HCT116 (cell line): ENCODE results near the gene TACR2. TPM values are rescaled to one million over a fixed set of nuclear protein-coding genes. Genes with fewer than 3 reads are reported as not detected.

Experiments
- ATAC-seq: fragments of 200-7000 bp; cut with Tn5 transposase; 2 replicates; pipeline ENCODE4 v1.9.1; 2020; ENCODE audit warnings: mild to moderate bottlenecking, moderate library complexity
- BruUV-seq: library from RNA; stranded (reverse); fragments of 400-500 nt; replicated peaks from 2 replicates; lab custom pipeline; 2021; lab: Mats Ljungman, UMichigan
- CTCF ChIA-PET: fragments of 300-600 bp; sonication (Branson Sonifier 250); formaldehyde crosslinking; loops from one replicate; lab custom pipeline; 2021; ENCODE audit warnings: antibody characterized with exemption; lab: Charles Lee
- POLR2A ChIA-PET: fragments of 300-600, 350-600 bp; sonication (Branson Sonifier 250); formaldehyde crosslinking; loops from one replicate; lab custom pipeline; 2021; ENCODE audit warnings: antibody characterized with exemption; lab: Charles Lee
- RAD21 ChIA-PET, 2 experiments: fragments of 300-600 bp; sonication (Branson Sonifier 250); formaldehyde crosslinking; loops; one replicate each; lab custom pipeline; 2023; ENCODE audit warnings: low total read pairs in 2 of 2; ENCODE audit not compliant: uncharacterized antibody in 2 of 2, unreplicated experiment in 2 of 2, low non-redundant PET in 1 of 2; lab: Charles Lee
- DNase-seq: peaks from one replicate; pipeline ENCODE4 v3.0.0-alpha.2; 2010; ENCODE audit warnings: low read depth, low spot score
- H2AFZ ChIP-seq: fragments of 200-600 bp; shearing (Covaris generic), sonication (generic); 2 replicates; pipeline ENCODE4 v1.6.1; 2017; ENCODE audit warnings: low read depth, mixed run types, mixed read lengths, antibody characterized with exemption, low read length; ENCODE audit not compliant: poor library complexity, severe bottlenecking
- H3K27ac ChIP-seq: 2 replicates; pipeline ENCODE4 v1.5.1; 2012; ENCODE audit warnings: low read depth, low read length
- H3K27me3 ChIP-seq: fragments of 200-600 bp; sonication (generic); 2 replicates; pipeline ENCODE4 v1.6.1; 2016; ENCODE audit warnings: mixed run types, low read length, mixed read lengths; ENCODE audit not compliant: insufficient read depth
- H3K36me3 ChIP-seq, 2 experiments: fragments of 200-500 bp in 1 of 2; fragments of 200-600 bp in 1 of 2; sonication (Bioruptor generic) in 1 of 2; sonication (generic) in 1 of 2; 2 replicates each; pipeline versions ENCODE4 v1.5.1 to v1.6.1; 2014 to 2016; ENCODE audit warnings: low read length in 2 of 2, inconsistent platforms in 1 of 2, mixed read lengths in 1 of 2, mixed run types in 1 of 2; ENCODE audit not compliant: insufficient read depth in 2 of 2, control insufficient read depth in 1 of 2
- H3K4me1 ChIP-seq, 2 experiments: fragments of 200-600 bp in 1 of 2; sonication (generic) in 1 of 2; 2 replicates each; pipeline versions ENCODE4 v1.5.1 to v1.6.1; 2012 to 2017; ENCODE audit warnings: low read length in 2 of 2, inconsistent platforms in 1 of 2, mild to moderate bottlenecking in 1 of 2, mixed read lengths in 1 of 2, mixed run types in 1 of 2, moderate library complexity in 1 of 2; ENCODE audit not compliant: insufficient read depth in 2 of 2, control insufficient read depth in 1 of 2
- H3K4me2 ChIP-seq: fragments of 200-600 bp; sonication (generic); 2 replicates; pipeline ENCODE4 v1.6.1; 2017; ENCODE audit warnings: mixed run types, low read length, mixed read lengths
- H3K4me3 ChIP-seq, 2 experiments: fragments of 200-600 bp in 1 of 2; sonication (generic) in 1 of 2; replicated peaks in 1 of 2; 2 replicates each; pipeline ENCODE4 v1.5.1; 2011 to 2016; ENCODE audit warnings: low read length in 2 of 2, control low read depth in 1 of 2, low read depth in 1 of 2, mild to moderate bottlenecking in 1 of 2, mixed read lengths in 1 of 2, mixed run types in 1 of 2
- H3K79me2 ChIP-seq: fragments of 200-600 bp; sonication (generic); 2 replicates; pipeline ENCODE4 v1.6.1; 2017; ENCODE audit warnings: mild to moderate bottlenecking, mixed run types, low read length, moderate library complexity, mixed read lengths; ENCODE audit not compliant: insufficient read depth
- H3K9ac ChIP-seq: fragments of 200-600 bp; sonication (generic); 2 replicates; pipeline ENCODE4 v1.6.1; 2016; ENCODE audit warnings: low read length, mixed read lengths
- H3K9me2 ChIP-seq: fragments of 200-600 bp; sonication (generic), shearing (Covaris generic); 2 replicates; pipeline ENCODE4 v1.6.1; 2017; ENCODE audit warnings: mixed run types, mild to moderate bottlenecking, moderate library complexity; ENCODE audit not compliant: insufficient read depth
- H3K9me3 ChIP-seq, 2 experiments: fragments of 200-500 bp in 1 of 2; fragments of 200-600 bp in 1 of 2; sonication (Bioruptor generic) in 1 of 2; sonication (generic) in 1 of 2; 2 replicates each; pipeline ENCODE4 v1.6.1; 2014 to 2017; ENCODE audit warnings: low read length in 2 of 2, mixed read lengths in 2 of 2, inconsistent platforms in 1 of 2, low read depth in 1 of 2, mild to moderate bottlenecking in 1 of 2, mixed run types in 1 of 2, moderate library complexity in 1 of 2; ENCODE audit not compliant: control insufficient read depth in 1 of 2, insufficient read depth in 1 of 2
- H4K20me1 ChIP-seq: fragments of 200-600 bp; sonication (generic), shearing (Covaris generic); 2 replicates; pipeline ENCODE4 v1.6.1; 2017; ENCODE audit warnings: mixed run types, mild to moderate bottlenecking, moderate library complexity; ENCODE audit not compliant: insufficient read depth
- ATF3 ChIP-seq: IDR thresholded peaks from 2 replicates; pipeline ENCODE4 v1.6.1; 2012
- CBX3 ChIP-seq: IDR thresholded peaks from 2 replicates; pipeline ENCODE4 v1.6.1; 2012; ENCODE audit warnings: low read depth
- CEBPB ChIP-seq: IDR thresholded peaks from 2 replicates; pipeline ENCODE4 v1.6.1; 2012; ENCODE audit warnings: low read depth
- CTCF ChIP-seq, 3 experiments: fragments of 200-600 bp in 1 of 3; sonication (generic) in 1 of 3; IDR thresholded peaks in 2 of 3; conservative IDR thresholded peaks in 1 of 3; 2 replicates each; pipeline ENCODE4 v1.5.1; 2012 to 2017; ENCODE audit warnings: low read depth in 2 of 3, low read length in 2 of 3, antibody characterized with exemption in 1 of 3, borderline replicate concordance in 1 of 3, control low read depth in 1 of 3, mild to moderate bottlenecking in 1 of 3, mixed read lengths in 1 of 3, mixed run types in 1 of 3, moderate library complexity in 1 of 3; ENCODE audit not compliant: insufficient read depth in 1 of 3
- EZH2 ChIP-seq: fragments of 200-600 bp; sonication (generic); IDR thresholded peaks from 2 replicates; pipeline ENCODE4 v1.6.1; 2017; ENCODE audit warnings: antibody characterized with exemption, mixed run types
- JUND ChIP-seq: IDR thresholded peaks from 2 replicates; pipeline ENCODE4 v1.6.1; 2012
- MAX ChIP-seq: IDR thresholded peaks from 2 replicates; pipeline ENCODE4 v1.6.1; 2012
- POLR2A ChIP-seq: IDR thresholded peaks from 2 replicates; pipeline ENCODE4 v1.7.0; 2011; ENCODE audit warnings: borderline replicate concordance; ENCODE audit not compliant: insufficient read depth, insufficient read length; ENCODE audit errors: extremely low read depth
- POLR2AphosphoS5 ChIP-seq: IDR thresholded peaks from 2 replicates; pipeline ENCODE4 v1.6.1; 2011; ENCODE audit warnings: mild to moderate bottlenecking, low read depth, low read length, moderate library complexity
- REST ChIP-seq: IDR thresholded peaks from 2 replicates; pipeline ENCODE4 v1.6.1; 2012; ENCODE audit warnings: low read depth
- SIN3A ChIP-seq: IDR thresholded peaks from 2 replicates; pipeline ENCODE4 v1.6.1; 2012; ENCODE audit warnings: low read depth
- SRF ChIP-seq: IDR thresholded peaks from 2 replicates; pipeline ENCODE4 v1.6.1; 2012; ENCODE audit warnings: low read depth
- TCF7L2 ChIP-seq: IDR thresholded peaks from 2 replicates; pipeline ENCODE4 v1.7.0; 2011; ENCODE audit warnings: borderline replicate concordance, inconsistent platforms; ENCODE audit not compliant: insufficient read depth, insufficient read length; ENCODE audit errors: extremely low read depth
- YY1 ChIP-seq: IDR thresholded peaks from 2 replicates; pipeline ENCODE4 v1.6.1; 2011; ENCODE audit warnings: low read length, low read depth, moderate library complexity, mild to moderate bottlenecking; ENCODE audit not compliant: insufficient replicate concordance; ENCODE audit errors: extremely low read depth
- ZBTB33 ChIP-seq: IDR thresholded peaks from 2 replicates; pipeline ENCODE4 v1.6.1; 2011; ENCODE audit warnings: mild to moderate bottlenecking, low read length, moderate library complexity; ENCODE audit not compliant: insufficient replicate concordance; ENCODE audit errors: extremely low read depth
- intact Hi-C: fragments of 100-400 bp; cut with micrococcal nuclease; formaldehyde crosslinking; loops from 2 replicates; pipeline ENCODE4 v1.10.0; 2022
- total RNA-seq: library from RNA; stranded (reverse); gene quantifications from one replicate; pipeline ENCODE4 v1.2.1, GENCODE V29; 2021; ENCODE audit not compliant: unreplicated experiment

Gene TACR2
- total RNA-seq, 1 experiment from 2014 or later = not detected

- DNase-seq = no peak
- CTCF ChIA-PET = no interaction called here
- BruUV-seq = no TSS peak
- no peaks in the 10 kb centered on the region for H3K36me3 ChIP-seq
- intact Hi-C loops = no loop called here
- H3K4me3 ChIP-seq = no peak overlapping the region
- H2AFZ ChIP-seq = no peak overlapping the region
- no peak for TF ChIP-seq MAX
- TF ChIP-seq YY1 = no peak
- TF ChIP-seq SRF = no peak
- no peak for TF ChIP-seq POLR2A
- TF ChIP-seq EZH2 = no peak
- no peak for TF ChIP-seq ATF3
- TF ChIP-seq CEBPB = no peak
- no peak for TF ChIP-seq SIN3A
- TF ChIP-seq TCF7L2 = no peak
- TF ChIP-seq POLR2AphosphoS5 = no peak
- no peak for TF ChIP-seq REST
- TF ChIP-seq CTCF (IDR thresholded peaks at IDR 0.05 in 2 of 3, conservative IDR thresholded peaks at IDR 0.05 in 1 of 3; ENCODE audit: borderline replicate concordance in 1 of 3, insufficient read depth in 1 of 3, low read depth in 2 of 3, low read length in 2 of 3) = no peak
- TF ChIP-seq JUND = no peak
- no peak for TF ChIP-seq ZBTB33
- TF ChIP-seq CBX3 = no peak
- TF ChIP-seq, all 23 proteins: peak for 0
- ChIA-PET POLR2A (no interaction called here), RAD21 (no interaction called here)
- no peaks in the 10 kb centered on the region for H3K9me3 ChIP-seq
- no peak for ATAC-seq
- no peaks in the 10 kb centered on the region for H4K20me1 ChIP-seq
- H3K79me2 ChIP-seq = no peaks in the 10 kb centered on the region
- no peak overlapping the region for H3K4me2 ChIP-seq
- H3K27me3 ChIP-seq = no peaks in the 10 kb centered on the region
- H3K27ac ChIP-seq = no peak overlapping the region
- H3K9ac ChIP-seq = no peak overlapping the region
- H3K4me1 ChIP-seq = peaks cover 9 to 21% of the 10 kb centered on the region in 2 experiments
- no peaks in the 10 kb centered on the region for H3K9me2 ChIP-seq
These were observed 5.2 kb downstream of the TACR2 start for GRCh38 chr10:69411476-69411875.
